HepG2 (cell line): ENCODE data around the gene GNPNAT1. TPM values are rescaled to one million over a fixed set of nuclear protein-coding genes. Genes with fewer than 3 reads are reported as not detected.

Experiments used
- AGO1 ChIP-seq: fragments of 200-400 bp; formaldehyde crosslinking; IDR thresholded peaks from 2 replicates; pipeline ENCODE4 v1.6.1; 2017; ENCODE audit warnings: mild to moderate bottlenecking, low read depth, low read length, moderate library complexity; ENCODE audit not compliant: poor library complexity, severe bottlenecking
- CREB1 ChIP-seq, 2 experiments: fragments of 450-650 bp in 1 of 2; IDR thresholded peaks; 2 replicates each; pipeline ENCODE4 v1.6.1; 2016 to 2017; ENCODE audit warnings: control low read depth in 1 of 2, mild to moderate bottlenecking in 1 of 2, missing compliant biosample characterization in 1 of 2, missing genetic modification characterization in 1 of 2
- DMAP1 ChIP-seq: IDR thresholded peaks from 2 replicates; pipeline ENCODE4 v1.6.1; 2016
- GPN1 ChIP-seq: sonication (generic); formaldehyde crosslinking; IDR thresholded peaks from 2 replicates; pipeline ENCODE4 v1.5.1; 2020; ENCODE audit warnings: missing genetic modification reagents, borderline replicate concordance
- JARID2 ChIP-seq: sonication (generic); formaldehyde crosslinking; IDR thresholded peaks from 2 replicates; pipeline ENCODE4 v1.8.1; 2023; ENCODE audit warnings: missing genetic modification reagents, inconsistent platforms; ENCODE audit not compliant: insufficient replicate concordance
- KDM1A ChIP-seq: IDR thresholded peaks from 2 replicates; pipeline ENCODE4 v1.6.1; 2016; ENCODE audit warnings: missing compliant biosample characterization
- PPARG ChIP-seq: conservative IDR thresholded peaks from 2 replicates; pipeline ENCODE4 v1.6.1; 2016; ENCODE audit warnings: missing biosample characterization, missing genetic modification reagents
- ZFP36 ChIP-seq: fragments of 150-350 bp; IDR thresholded peaks from 2 replicates; pipeline ENCODE4 v1.6.1; 2018; ENCODE audit warnings: borderline replicate concordance, low read length, low read depth; ENCODE audit not compliant: partially characterized antibody
- ZFYVE20 ChIP-seq: sonication (generic); formaldehyde crosslinking; IDR thresholded peaks from 2 replicates; pipeline ENCODE4 v1.8.0; 2023; ENCODE audit warnings: low read depth, mild to moderate bottlenecking, moderate library complexity, missing genetic modification reagents, borderline replicate concordance
- ZNF484 ChIP-seq: sonication (generic); formaldehyde crosslinking; IDR thresholded peaks from 2 replicates; pipeline ENCODE4 v1.5.1; 2020; ENCODE audit warnings: mild to moderate bottlenecking, low read depth, missing genetic modification reagents, borderline replicate concordance
- ZNF501 ChIP-seq: sonication (generic); formaldehyde crosslinking; IDR thresholded peaks from 2 replicates; pipeline ENCODE4 v1.5.1; 2020; ENCODE audit warnings: mild to moderate bottlenecking, moderate library complexity, missing genetic modification reagents
- ZNF615 ChIP-seq: sonication (generic); formaldehyde crosslinking; IDR thresholded peaks from 2 replicates; pipeline ENCODE4 v1.5.0; 2020; ENCODE audit warnings: mild to moderate bottlenecking, missing genetic modification reagents, borderline replicate concordance
- polyA plus RNA-seq, 8 experiments: library from polyadenylated mRNA; depleted of rRNA in 3 of 8; stranded (reverse) in 7 of 8; unstranded in 1 of 8; fragments of >200 nt; fragmentation: Illumina TruSeq in 4 of 8; extraction: Trizol in 4 of 8; gene quantifications; 2 replicates each; pipeline versions ENCODE4 v1.2.1 to v1.2.3, GENCODE V29; 2011 to 2016; ENCODE audit warnings: low read depth in 4 of 8, missing spikeins in 1 of 8, mixed read lengths in 1 of 8; ENCODE audit not compliant: insufficient read depth in 1 of 8
- total RNA-seq, 5 experiments: library from RNA; depleted of rRNA; stranded (reverse); fragments of >200 nt; fragmentation: Illumina TruSeq; extraction: Trizol; gene quantifications; 2 replicates each; pipeline ENCODE4 v1.2.3, GENCODE V29; 2016; ENCODE audit warnings: low read depth in 1 of 5
- TF ChIP-seq, protein P1 (sequence below): sonication (generic); formaldehyde crosslinking; IDR thresholded peaks from 2 replicates; pipeline ENCODE4 v1.4.0; 2020; ENCODE audit warnings: missing genetic modification reagents
- TF ChIP-seq, protein P2 (sequence below): sonication (generic); formaldehyde crosslinking; IDR thresholded peaks from 2 replicates; pipeline ENCODE4 v1.5.0; 2020; ENCODE audit warnings: missing genetic modification reagents, mild to moderate bottlenecking, borderline replicate concordance
- TF ChIP-seq, protein P3 (sequence below): sonication (generic); formaldehyde crosslinking; IDR thresholded peaks from 2 replicates; pipeline ENCODE4 v1.9.0; 2021; ENCODE audit warnings: missing genetic modification reagents, mild to moderate bottlenecking, borderline replicate concordance

The GNPNAT1 gene
- total and polyA plus RNA-seq, 2 of the 13 experiments (the other 11 are each of a cell fraction or from before 2014, with no cell fraction given), result 38.3 to 54.9 TPM

GRCh38 chr14:52791223-52792096 is at the start of gene GNPNAT1 (continued):
- TF ChIP-seq CREB1 (IDR thresholded peaks at IDR 0.05) (peak; percentile 70), CREB1 (CRISPR knock-in tag; IDR thresholded peaks at IDR 0.05) (no peak), ZNF484 (CRISPR knock-in tag) (peak; percentile 86; the same call in 1 of the 2 replicates), ZFYVE20 (0 out of 2 replicates have a peak, but pooled peaks have one; percentile 70), JARID2 (CRISPR knock-in tag) (peak; percentile 24), ZNF615 (CRISPR knock-in tag) (0 out of 2 replicates have a peak, but pooled peaks have one; percentile 52), DMAP1 (peak; percentile 97), AGO1 (peak; percentile 43), GPN1 (CRISPR knock-in tag) (0 out of 2 replicates have a peak, but pooled peaks have one; percentile 51), KDM1A (CRISPR knock-in tag) (0 out of 2 replicates have a peak, but pooled peaks have one; percentile 5), ZFP36 (no peak), ZNF501 (CRISPR knock-in tag) (peak; percentile 50; the same call in 1 of the 2 replicates), PPARG (CRISPR knock-in tag) (peak; percentile 67; the same call in 1 of the 2 replicates)
- TF ChIP-seq, protein P1, sequence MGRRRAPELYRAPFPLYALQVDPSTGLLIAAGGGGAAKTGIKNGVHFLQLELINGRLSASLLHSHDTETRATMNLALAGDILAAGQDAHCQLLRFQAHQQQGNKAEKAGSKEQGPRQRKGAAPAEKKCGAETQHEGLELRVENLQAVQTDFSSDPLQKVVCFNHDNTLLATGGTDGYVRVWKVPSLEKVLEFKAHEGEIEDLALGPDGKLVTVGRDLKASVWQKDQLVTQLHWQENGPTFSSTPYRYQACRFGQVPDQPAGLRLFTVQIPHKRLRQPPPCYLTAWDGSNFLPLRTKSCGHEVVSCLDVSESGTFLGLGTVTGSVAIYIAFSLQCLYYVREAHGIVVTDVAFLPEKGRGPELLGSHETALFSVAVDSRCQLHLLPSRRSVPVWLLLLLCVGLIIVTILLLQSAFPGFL (CRISPR knock-in tag), result no peak
- TF ChIP-seq, protein P2, sequence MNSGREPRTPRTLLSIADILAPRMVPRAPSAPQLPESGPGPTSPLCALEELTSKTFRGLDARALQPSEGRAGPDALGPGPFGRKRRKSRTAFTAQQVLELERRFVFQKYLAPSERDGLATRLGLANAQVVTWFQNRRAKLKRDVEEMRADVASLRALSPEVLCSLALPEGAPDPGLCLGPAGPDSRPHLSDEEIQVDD (CRISPR knock-in tag), result no peak
- TF ChIP-seq, protein P3, sequence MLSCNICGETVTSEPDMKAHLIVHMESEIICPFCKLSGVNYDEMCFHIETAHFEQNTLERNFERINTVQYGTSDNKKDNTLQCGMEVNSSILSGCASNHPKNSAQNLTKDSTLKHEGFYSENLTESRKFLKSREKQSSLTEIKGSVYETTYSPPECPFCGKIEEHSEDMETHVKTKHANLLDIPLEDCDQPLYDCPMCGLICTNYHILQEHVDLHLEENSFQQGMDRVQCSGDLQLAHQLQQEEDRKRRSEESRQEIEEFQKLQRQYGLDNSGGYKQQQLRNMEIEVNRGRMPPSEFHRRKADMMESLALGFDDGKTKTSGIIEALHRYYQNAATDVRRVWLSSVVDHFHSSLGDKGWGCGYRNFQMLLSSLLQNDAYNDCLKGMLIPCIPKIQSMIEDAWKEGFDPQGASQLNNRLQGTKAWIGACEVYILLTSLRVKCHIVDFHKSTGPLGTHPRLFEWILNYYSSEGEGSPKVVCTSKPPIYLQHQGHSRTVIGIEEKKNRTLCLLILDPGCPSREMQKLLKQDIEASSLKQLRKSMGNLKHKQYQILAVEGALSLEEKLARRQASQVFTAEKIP (CRISPR knock-in tag), result no peak
